Activated CD4-positive, alpha-beta T cell treated with anti-CD3 and anti-CD28 coated beads, Interleukin-2, amount 50 U/mL, for 4 hours (primary cell): Measurements from ENCODE around the gene GCAT.

ENCODE experiments used
- DNase-seq, 2 experiments: peaks; one replicate each; pipeline ENCODE4 v3.0.0-alpha.2; 2020

GCAT gene

DNA sequence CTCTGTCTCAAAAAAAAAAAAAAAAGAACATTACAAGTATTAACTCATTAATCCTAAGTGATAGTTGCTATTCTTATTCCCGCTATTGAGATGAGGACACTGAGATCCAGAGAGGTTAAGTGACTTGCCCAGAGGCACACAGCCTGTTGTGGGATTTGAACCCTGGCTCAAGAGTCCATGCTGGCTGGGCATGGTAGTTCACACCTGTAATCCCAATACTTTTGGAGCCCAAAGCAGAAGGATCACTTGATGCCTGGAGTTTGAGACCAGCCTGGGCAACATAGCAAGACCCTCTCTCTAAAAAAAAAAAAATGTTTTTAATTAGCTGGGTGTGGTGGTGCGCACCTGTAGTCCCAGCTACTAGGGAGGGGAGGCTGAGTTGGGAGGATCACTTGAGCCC is 4.1 kb downstream of the GCAT start:
- DNase-seq = no peak

- no peak for DNase-seq
Observed at GRCh38 chr22:37812869-37813678, 5.3 kb downstream of the GCAT start.

GRCh38 chr22:37815593-37815992 is 7.9 kb downstream of the GCAT start:
- no peak for DNase-seq

- no peak for DNase-seq
Observed at GRCh38 chr22:37816543-37817180, 8.9 kb downstream of the GCAT start.

- DNase-seq = peak; percentile 76 to 77
Observed at GRCh38 chr22:37817705-37818408, 10.1 kb downstream of the GCAT start.

- peak; percentile 56 to 62 for DNase-seq
Observed at GRCh38 chr22:37818409-37819104, 10.8 kb downstream of the GCAT start.

- DNase-seq = no peak
Observed at GRCh38 chr22:37819105-37819433, 11.3 kb downstream of the GCAT start.

GRCh38 chr22:37820350-37820749 is 12.6 kb downstream of the GCAT start:
- DNase-seq = no peak

GRCh38 chr22:37822079-37822833 is 14.5 kb downstream of the GCAT start:
- DNase-seq = no peak

DNA sequence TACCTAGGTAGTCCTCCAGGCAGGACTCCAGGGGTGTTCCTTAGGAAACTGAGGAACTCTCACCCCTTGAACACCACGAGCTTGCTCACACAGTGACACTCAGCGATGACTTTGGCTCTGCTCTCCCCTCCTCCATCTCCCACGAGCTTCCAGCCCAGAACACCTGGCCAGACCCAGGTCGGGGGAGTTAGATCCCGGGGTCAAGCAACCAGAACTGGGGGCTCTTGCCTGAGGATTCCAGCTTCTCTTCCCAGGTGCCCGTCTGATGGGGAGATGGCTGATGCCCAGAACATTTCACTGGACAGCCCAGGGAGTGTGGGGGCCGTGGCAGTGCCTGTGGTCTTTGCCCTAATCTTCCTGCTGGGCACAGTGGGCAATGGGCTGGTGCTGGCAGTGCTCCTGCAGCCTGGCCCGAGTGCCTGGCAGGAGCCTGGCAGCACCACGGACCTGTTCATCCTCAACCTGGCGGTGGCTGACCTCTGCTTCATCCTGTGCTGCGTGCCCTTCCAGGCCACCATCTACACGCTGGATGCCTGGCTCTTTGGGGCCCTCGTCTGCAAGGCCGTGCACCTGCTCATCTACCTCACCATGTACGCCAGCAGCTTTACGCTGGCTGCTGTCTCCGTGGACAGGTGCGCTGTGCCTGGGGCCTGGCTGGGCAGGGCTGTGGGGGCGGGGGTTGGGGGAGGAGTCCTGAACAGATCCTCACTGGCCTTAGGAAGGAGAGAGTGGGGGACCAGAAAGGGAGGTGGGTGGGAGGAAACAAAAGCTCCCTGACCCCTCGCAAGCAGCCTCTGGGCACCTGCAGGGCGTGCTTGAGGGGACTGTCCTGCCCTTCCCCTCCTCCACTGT is 15.6 kb downstream of the GCAT start, which contains the start of gene GALR3:
GALR3 (plus strand) TSS at position 249 of the 852 bp plus-strand sequence; CDS start at position 274, 25 bp downstream.
- DNase-seq = no peak

DNA sequence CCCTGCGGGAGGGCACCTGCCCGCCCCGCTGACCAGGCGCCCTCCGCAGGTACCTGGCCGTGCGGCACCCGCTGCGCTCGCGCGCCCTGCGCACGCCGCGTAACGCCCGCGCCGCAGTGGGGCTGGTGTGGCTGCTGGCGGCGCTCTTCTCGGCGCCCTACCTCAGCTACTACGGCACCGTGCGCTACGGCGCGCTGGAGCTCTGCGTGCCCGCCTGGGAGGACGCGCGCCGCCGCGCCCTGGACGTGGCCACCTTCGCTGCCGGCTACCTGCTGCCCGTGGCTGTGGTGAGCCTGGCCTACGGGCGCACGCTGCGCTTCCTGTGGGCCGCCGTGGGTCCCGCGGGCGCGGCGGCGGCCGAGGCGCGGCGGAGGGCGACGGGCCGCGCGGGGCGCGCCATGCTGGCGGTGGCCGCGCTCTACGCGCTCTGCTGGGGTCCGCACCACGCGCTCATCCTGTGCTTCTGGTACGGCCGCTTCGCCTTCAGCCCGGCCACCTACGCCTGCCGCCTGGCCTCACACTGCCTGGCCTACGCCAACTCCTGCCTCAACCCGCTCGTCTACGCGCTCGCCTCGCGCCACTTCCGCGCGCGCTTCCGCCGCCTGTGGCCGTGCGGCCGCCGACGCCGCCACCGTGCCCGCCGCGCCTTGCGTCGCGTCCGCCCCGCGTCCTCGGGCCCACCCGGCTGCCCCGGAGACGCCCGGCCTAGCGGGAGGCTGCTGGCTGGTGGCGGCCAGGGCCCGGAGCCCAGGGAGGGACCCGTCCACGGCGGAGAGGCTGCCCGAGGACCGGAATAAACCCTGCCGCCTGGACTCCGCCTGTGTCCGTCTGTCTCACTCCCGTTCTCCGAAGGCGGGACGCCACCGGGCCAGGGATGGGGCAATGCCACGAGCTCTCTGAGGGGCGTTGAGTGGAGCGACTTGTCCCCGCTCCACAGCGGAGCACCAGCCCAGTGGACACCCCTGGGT is 17.2 kb downstream of the GCAT start:
- DNase-seq = no peak

- DNase-seq = no peak
Observed at GRCh38 chr22:37827056-37827455, 19.3 kb downstream of the GCAT start.

GRCh38 chr22:37830093-37830842 is 22.5 kb downstream of the GCAT start:
- no peak for DNase-seq

DNA sequence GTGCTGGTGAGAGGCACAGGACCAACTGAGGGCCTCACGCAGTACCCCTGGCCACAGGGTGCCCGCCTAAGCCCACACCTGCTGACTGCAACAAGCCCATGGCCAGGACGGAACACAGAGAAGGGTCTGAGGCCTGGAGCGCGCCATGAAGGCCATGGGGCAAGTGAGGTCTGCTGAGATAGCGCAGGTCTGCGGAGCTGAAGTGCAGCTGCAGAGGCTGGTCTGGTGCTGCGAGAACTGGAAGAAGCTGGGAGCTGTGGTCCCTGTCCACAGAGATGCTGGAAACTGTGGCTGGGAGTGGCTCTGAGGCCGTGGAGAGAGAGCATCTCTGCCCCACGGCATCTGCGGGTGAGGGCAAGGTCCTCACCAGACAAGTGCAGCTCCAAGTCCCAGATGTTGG is 23.7 kb downstream of the GCAT start:
- DNase-seq = no peak

- DNase-seq = no peak
Observed at GRCh38 chr22:37832022-37832857, 24.5 kb downstream of the GCAT start.

- no peak for DNase-seq
Observed at GRCh38 chr22:37842015-37842793, 34.5 kb downstream of the GCAT start.

DNA sequence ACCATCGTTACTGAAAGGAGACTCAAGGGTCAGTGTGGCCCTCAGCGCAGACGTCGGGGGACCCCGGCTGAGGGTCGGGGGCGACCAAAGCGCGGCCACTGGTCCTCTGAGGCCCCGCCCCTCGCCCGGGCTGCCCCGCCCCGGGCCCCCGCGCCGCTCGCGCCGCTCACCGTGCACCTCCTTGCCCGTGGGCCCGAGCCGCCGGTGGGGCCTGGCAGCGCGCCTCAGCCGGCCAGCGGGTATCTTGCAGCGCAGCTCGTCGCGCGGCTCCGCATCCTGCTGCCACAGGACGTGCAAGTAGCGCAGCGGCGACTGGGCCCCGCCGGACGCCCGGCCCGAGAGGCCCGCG is 36.0 kb downstream of the GCAT start:
- DNase-seq = peak in 1 of 2 experiments; percentile 7

DNA sequence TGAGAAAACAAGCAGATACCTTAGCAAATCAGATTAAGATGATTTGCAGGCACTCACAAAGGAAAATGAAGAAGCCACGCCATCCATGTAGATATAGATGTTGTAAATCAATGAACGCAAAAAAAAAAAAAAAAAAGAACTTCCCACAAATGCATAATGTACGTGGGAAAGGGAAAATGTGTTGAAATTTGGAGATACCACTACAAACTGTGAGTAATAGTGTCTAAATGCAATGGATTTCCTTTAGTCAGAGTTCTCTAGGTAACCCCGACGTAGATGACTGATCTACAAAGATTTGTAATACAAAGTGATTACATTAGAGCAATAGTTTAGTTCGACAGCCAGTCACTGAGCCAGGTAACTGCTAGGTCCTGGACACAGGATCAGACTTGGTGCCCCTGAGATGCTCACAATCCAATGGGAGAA is 37.2 kb downstream of the GCAT start:
- no peak for DNase-seq
